Ramos (cell line): Measurements from ENCODE around the gene PCDHA9.
"Not testable (repeated sequence)": the region's sequence is repeated elsewhere in the genome, so short reads cannot be mapped to it uniquely, and the experiment has no call there.

Experiments used
- in situ Hi-C: fragments of 300-500 bp; cut with MboI; formaldehyde crosslinking; loops from one replicate; pipeline ENCODE4 v1.14.3; 2022; ENCODE audit warnings: low sequenced_read_pairs; ENCODE audit not compliant: unreplicated experiment

PCDHA9 gene, protein sequence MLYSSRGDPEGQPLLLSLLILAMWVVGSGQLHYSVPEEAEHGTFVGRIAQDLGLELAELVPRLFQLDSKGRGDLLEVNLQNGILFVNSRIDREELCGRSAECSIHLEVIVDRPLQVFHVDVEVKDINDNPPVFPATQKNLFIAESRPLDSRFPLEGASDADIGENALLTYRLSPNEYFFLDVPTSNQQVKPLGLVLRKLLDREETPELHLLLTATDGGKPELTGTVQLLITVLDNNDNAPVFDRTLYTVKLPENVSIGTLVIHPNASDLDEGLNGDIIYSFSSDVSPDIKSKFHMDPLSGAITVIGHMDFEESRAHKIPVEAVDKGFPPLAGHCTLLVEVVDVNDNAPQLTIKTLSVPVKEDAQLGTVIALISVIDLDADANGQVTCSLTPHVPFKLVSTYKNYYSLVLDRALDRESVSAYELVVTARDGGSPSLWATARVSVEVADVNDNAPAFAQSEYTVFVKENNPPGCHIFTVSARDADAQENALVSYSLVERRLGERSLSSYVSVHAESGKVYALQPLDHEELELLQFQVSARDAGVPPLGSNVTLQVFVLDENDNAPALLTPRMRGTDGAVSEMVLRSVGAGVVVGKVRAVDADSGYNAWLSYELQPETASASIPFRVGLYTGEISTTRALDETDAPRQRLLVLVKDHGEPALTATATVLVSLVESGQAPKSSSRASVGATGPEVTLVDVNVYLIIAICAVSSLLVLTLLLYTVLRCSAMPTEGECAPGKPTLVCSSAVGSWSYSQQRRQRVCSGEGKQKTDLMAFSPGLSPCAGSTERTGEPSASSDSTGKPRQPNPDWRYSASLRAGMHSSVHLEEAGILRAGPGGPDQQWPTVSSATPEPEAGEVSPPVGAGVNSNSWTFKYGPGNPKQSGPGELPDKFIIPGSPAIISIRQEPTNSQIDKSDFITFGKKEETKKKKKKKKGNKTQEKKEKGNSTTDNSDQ

DNA sequence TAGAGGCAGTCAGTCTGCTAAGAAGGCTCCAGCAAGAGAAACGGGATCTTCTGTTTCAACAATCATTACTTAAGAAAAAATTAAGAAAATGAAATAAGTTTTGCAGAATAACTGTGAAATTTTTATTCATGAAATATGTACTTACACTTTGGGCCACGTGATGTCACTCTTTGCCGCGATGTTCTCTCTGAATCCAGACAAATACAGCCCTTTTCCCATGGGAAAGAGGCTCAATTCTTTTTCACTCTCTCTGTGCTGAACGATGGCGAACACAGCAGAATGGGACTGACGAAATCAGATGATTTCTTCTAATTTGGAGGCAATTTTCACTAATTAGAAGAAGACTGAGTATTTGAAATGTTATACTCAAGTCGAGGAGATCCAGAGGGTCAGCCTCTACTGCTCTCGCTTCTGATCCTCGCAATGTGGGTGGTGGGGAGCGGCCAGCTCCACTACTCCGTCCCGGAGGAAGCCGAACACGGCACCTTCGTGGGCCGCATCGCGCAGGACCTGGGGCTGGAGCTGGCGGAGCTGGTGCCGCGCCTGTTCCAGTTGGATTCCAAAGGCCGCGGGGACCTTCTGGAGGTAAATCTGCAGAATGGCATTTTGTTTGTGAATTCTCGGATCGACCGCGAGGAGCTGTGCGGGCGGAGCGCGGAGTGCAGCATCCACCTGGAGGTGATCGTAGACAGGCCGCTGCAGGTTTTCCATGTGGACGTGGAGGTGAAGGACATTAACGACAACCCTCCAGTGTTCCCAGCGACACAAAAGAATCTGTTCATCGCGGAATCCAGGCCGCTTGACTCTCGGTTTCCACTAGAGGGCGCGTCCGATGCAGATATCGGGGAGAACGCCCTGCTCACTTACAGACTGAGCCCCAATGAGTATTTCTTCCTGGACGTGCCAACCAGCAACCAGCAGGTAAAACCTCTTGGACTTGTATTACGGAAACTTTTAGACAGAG lies at the start of gene PCDHA9:
TSS of gene PCDHA9 (plus strand) at position 244 of the 964 bp plus-strand sequence. CDS start at position 358, 114 bp downstream.
- in situ Hi-C loops, result not testable (repeated sequence)

GRCh38 chr5:140800816-140801493 lies 47.2 kb upstream of the PCDHA9 start, which contains the start of gene PCDHA3:
Gene PCDHA3, plus strand, starts transcription at chr5:140801057.
- in situ Hi-C loops, result no loop called here

DNA sequence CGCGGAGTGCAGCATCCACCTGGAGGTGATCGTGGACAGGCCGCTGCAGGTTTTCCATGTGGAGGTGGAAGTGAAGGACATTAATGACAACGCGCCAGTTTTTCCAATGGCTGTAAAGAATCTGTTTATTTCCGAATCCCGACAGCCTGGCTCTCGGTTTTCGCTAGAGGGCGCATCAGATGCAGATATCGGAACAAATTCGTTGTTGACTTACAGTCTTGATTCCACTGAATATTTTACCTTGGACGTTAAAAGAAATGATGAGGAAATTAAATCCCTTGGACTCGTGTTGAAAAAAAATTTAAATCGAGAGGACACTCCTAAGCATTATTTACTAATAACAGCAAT lies 46.7 kb upstream of the PCDHA9 start:
- in situ Hi-C loops, result no loop called here

GRCh38 chr5:140802381-140802780 lies 45.8 kb upstream of the PCDHA9 start:
- in situ Hi-C loops, result not testable (repeated sequence)

GRCh38 chr5:140802781-140803271 lies 45.4 kb upstream of the PCDHA9 start:
- in situ Hi-C loops, result no loop called here

- in situ Hi-C loops, result no loop called here
Measured at GRCh38 chr5:140806834-140807775, 41.1 kb upstream of the PCDHA9 start, which contains the start of gene PCDHA4. Gene PCDHA4, plus strand, starts transcription at chr5:140807068.

DNA sequence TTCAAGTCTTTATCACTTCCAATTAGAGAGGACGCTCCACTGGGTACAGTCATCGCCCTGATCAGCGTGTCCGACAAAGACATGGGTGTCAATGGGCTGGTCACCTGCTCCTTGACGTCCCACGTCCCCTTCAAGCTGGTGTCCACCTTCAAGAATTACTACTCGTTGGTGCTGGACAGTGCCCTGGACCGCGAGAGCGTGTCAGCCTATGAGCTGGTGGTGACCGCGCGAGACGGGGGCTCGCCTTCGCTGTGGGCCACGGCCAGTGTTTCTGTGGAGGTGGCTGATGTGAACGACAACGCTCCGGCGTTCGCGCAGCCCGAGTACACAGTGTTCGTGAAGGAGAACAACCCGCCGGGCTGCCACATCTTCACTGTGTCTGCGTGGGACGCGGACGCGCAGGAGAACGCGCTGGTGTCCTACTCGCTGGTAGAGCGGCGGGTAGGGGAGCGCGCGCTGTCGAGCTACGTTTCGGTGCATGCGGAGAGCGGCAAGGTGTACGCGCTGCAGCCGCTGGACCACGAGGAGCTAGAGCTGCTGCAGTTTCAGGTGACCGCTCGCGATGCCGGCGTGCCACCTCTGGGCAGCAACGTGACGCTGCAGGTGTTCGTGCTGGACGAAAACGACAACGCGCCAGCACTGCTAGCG lies 39.8 kb upstream of the PCDHA9 start:
- in situ Hi-C loops, result not testable (repeated sequence)

GRCh38 chr5:140808889-140809291 lies 39.3 kb upstream of the PCDHA9 start:
- in situ Hi-C loops, result no loop called here

DNA sequence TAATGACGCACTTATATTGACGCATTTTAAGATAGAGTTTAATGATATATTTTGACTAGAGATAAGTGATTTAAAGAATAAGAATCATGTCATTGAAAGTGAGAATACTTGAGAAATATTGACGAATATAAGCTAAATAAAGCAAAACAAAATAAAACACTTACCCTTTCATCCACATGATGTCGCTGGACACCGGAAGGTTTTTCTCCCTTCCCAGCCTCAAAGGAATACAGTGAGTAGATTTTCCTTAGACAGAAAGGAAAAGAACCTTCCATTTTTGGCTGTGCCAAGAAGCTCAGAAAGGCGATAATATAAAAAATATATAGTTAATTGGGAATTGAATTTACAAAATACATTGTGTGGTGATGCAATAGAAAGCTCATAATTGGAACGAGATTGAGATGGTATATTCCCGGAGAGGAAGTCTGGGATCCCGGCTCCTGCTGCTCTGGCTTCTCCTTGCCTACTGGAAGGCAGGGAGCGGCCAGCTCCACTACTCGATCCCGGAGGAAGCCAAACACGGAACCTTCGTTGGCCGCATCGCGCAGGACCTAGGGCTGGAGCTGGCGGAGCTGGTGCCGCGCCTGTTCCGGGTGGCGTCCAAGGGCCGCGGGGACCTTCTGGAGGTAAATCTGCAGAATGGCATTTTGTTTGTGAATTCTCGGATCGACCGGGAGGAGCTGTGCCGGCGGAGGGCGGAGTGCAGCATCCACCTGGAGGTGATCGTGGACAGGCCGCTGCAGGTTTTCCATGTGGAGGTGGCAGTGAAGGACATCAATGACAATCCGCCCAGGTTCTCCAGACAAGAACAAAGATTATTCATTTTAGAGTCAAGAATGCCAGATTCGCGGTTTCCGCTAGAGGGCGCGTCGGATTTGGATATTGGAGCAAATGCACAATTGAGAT lies 26.6 kb upstream of the PCDHA9 start, which contains the start of gene PCDHA5:
TSS of gene PCDHA5 (plus strand) at position 239 of the 906 bp plus-strand sequence.
- in situ Hi-C loops, result no loop called here

GRCh38 chr5:140822281-140822629 lies 25.9 kb upstream of the PCDHA9 start:
- in situ Hi-C loops, result no loop called here

DNA sequence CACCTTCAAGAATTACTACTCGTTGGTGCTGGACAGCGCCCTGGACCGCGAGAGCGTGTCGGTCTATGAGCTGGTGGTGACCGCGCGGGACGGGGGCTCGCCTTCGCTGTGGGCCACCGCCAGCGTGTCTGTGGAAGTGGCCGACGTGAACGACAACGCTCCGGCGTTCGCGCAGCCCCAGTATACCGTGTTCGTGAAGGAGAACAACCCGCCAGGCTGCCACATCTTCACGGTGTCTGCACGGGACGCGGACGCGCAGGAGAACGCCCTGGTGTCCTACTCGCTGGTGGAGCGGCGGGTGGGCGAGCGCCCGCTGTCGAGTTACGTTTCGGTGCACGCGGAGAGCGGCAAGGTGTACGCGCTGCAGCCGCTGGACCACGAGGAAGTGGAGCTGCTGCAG lies 25.2 kb upstream of the PCDHA9 start:
- in situ Hi-C loops, result not testable (repeated sequence)

- in situ Hi-C loops, result no loop called here
Measured at GRCh38 chr5:140823475-140823874, 24.7 kb upstream of the PCDHA9 start.

DNA sequence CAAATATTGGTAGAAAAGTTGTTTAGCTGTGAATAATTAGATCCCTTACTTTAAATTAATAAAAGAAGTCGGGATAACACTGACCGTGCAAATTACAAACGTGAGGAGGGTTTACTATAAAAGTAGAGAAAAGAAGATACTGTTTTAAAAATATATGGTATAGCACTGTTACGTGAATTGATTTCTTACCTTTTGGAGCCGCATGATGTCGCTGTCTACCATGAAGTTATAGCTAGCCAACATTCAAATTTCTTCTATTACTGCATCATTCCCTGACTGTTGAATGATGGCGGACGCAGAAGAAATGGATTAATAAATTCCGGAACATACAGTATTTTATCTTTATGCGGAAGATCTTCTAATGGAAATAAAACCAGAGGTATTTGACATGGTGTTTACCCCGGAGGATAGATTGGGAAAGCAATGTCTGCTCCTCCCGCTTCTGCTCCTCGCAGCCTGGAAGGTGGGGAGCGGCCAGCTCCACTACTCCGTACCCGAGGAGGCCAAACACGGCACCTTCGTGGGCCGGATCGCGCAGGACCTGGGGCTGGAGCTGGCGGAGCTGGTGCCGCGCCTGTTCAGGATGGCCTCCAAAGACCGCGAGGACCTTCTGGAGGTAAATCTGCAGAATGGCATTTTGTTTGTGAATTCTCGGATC lies 20.3 kb upstream of the PCDHA9 start, which contains the start of gene PCDHA6:
TSS of gene PCDHA6 (plus strand) at position 257 of the 658 bp plus-strand sequence. CDS start at position 389, 132 bp downstream.
- in situ Hi-C loops, result no loop called here

DNA sequence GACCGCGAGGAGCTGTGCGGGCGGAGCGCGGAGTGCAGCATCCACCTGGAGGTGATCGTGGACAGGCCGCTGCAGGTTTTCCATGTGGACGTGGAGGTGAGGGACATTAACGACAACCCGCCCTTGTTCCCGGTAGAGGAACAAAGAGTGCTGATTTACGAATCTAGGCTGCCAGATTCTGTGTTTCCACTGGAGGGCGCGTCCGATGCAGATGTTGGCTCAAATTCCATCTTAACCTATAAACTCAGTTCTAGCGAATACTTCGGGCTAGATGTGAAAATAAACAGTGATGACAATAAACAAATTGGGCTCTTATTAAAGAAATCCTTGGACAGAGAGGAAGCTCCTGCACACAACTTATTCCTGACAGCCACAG lies 19.8 kb upstream of the PCDHA9 start:
- in situ Hi-C loops, result no loop called here

- in situ Hi-C loops, result not testable (repeated sequence)
Measured at GRCh38 chr5:140829511-140830501, 18.4 kb upstream of the PCDHA9 start.
